ENCODE results near the gene PHRF1.
"Not testable (repeated sequence)": the region's sequence is repeated elsewhere in the genome, so short reads cannot be mapped to it uniquely, and the experiment has no call there.

PHRF1 gene

GRCh38 chr11:559020-559620 lies 17.1 kb upstream of the PHRF1 start:
- DNase-seq (ENCODE audit: low spot score) = no peak

- DNase-seq (ENCODE audit: low spot score) = no peak
Observed at GRCh38 chr11:559712-560304, 16.5 kb upstream of the PHRF1 start.

- DNase-seq (ENCODE audit: low spot score) = peak; percentile 88
Observed at GRCh38 chr11:560305-561147, 15.7 kb upstream of the PHRF1 start, which contains the start of the genes LMNTD2 and RASSF7. Gene LMNTD2 (minus strand): TSS chr11:560738. CDS start chr11:560716, 22 bp downstream. Gene RASSF7 (plus strand): TSS chr11:560970. CDS start chr11:561769, 799 bp downstream.

GRCh38 chr11:561148-562003 lies 14.9 kb upstream of the PHRF1 start:
- DNase-seq (ENCODE audit: low spot score) = peak; percentile 33

GRCh38 chr11:562046-562645 lies 14.1 kb upstream of the PHRF1 start:
- DNase-seq (ENCODE audit: low spot score) = no peak

GRCh38 chr11:563066-563811 lies 13.0 kb upstream of the PHRF1 start:
- no peak for DNase-seq (ENCODE audit: low spot score)

- no peak for DNase-seq (ENCODE audit: low spot score)
Observed at GRCh38 chr11:563812-564578, 12.3 kb upstream of the PHRF1 start.

- DNase-seq (ENCODE audit: low spot score) = no peak
Observed at GRCh38 chr11:565921-566509, 10.3 kb upstream of the PHRF1 start.

GRCh38 chr11:567011-567628 lies 9.2 kb upstream of the PHRF1 start:
- DNase-seq (ENCODE audit: low spot score) = no peak

GRCh38 chr11:567629-568292 lies 8.5 kb upstream of the PHRF1 start:
- DNase-seq (ENCODE audit: low spot score) = no peak

- peak; percentile 90 for DNase-seq (ENCODE audit: low spot score)
Observed at GRCh38 chr11:568306-569157, 7.7 kb upstream of the PHRF1 start.

- no peak for DNase-seq (ENCODE audit: low spot score)
Observed at GRCh38 chr11:569158-569885, 6.9 kb upstream of the PHRF1 start.

GRCh38 chr11:571802-572185 lies 4.5 kb upstream of the PHRF1 start:
- DNase-seq (ENCODE audit: low spot score) = no peak

- no peak for DNase-seq (ENCODE audit: low spot score)
Observed at GRCh38 chr11:573146-573759, 3.0 kb upstream of the PHRF1 start.

GRCh38 chr11:574031-574570 lies 2.2 kb upstream of the PHRF1 start:
- not testable (repeated sequence) for DNase-seq (ENCODE audit: low spot score)

GRCh38 chr11:574632-575312 lies 1.5 kb upstream of the PHRF1 start:
- no peak for DNase-seq (ENCODE audit: low spot score)

Data from hematopoietic multipotent progenitor cell treated with erythropoietin and hydrocortisone succinate and interleukin-3 and kit ligand, for 17 days (in vitro differentiated cells).